PC-9 (cell line): ENCODE measurements around the gene CRAMP1. TPM values are rescaled to one million over a fixed set of nuclear protein-coding genes. Genes with fewer than 3 reads are reported as not detected.

Experiments used
- total RNA-seq: library from RNA; stranded (reverse); gene quantifications from 2 replicates; pipeline ENCODE4 v1.2.3, GENCODE V29; 2021

CRAMP1 gene
- total RNA-seq, 1 experiment from 2014 or later = 22.7 TPM

Other genes starting within 250 kb of the CRAMP1 start
- 111 and 112 TPM in 2 replicates for gene UNKL, start 197.7 kb upstream of the CRAMP1 start, total RNA-seq
- gene UQCC4, start 191.6 kb upstream of the CRAMP1 start, total RNA-seq = 21.7 and 27.5 TPM in 2 replicates
- not detected in 2 replicates for gene PERCC1, start 181.3 kb upstream of the CRAMP1 start, total RNA-seq
- gene CCDC154, start 167.8 kb upstream of the CRAMP1 start, total RNA-seq = 2.4 and 2.8 TPM in 2 replicates
- 110 and 111 TPM in 2 replicates for gene CLCN7, start 137.3 kb upstream of the CRAMP1 start, total RNA-seq
- 0.39 TPM in 1 of 2 replicates, not detected in the other for gene PTX4, start 123.4 kb upstream of the CRAMP1 start, total RNA-seq
- gene TELO2, start 119.0 kb upstream of the CRAMP1 start, total RNA-seq = 56.0 and 67.6 TPM in 2 replicates
- not detected in 2 replicates for gene TMEM204, start 78.7 kb upstream of the CRAMP1 start, total RNA-seq
- 43.8 and 47.6 TPM in 2 replicates for gene IFT140, start 288 bp upstream of the CRAMP1 start, total RNA-seq
- gene JPT2, start 65.9 kb downstream of the CRAMP1 start, total RNA-seq = 199 and 244 TPM in 2 replicates
- gene MAPK8IP3, start 93.8 kb downstream of the CRAMP1 start, total RNA-seq = 119 and 125 TPM in 2 replicates
- gene NME3, start 159.2 kb downstream of the CRAMP1 start, total RNA-seq = 49.0 and 87.8 TPM in 2 replicates
- 24.2 and 32.4 TPM in 2 replicates for gene EME2, start 160.4 kb downstream of the CRAMP1 start, total RNA-seq
- gene MRPS34, start 160.8 kb downstream of the CRAMP1 start, total RNA-seq = 201 and 247 TPM in 2 replicates
- gene SPSB3, start 170.2 kb downstream of the CRAMP1 start, total RNA-seq = 58.2 and 86.6 TPM in 2 replicates
- 80.0 and 103 TPM in 2 replicates for gene NUBP2, start 170.6 kb downstream of the CRAMP1 start, total RNA-seq
- 0.18 TPM in 1 of 2 replicates, not detected in the other for gene IGFALS, start 181.3 kb downstream of the CRAMP1 start, total RNA-seq
- 51.8 and 74.5 TPM in 2 replicates for gene HAGH, start 214.5 kb downstream of the CRAMP1 start, total RNA-seq
- gene FAHD1, start 214.8 kb downstream of the CRAMP1 start, total RNA-seq = 26.8 and 41.2 TPM in 2 replicates